Vagina (tissue), 2 donors: ENCODE data around the gene SMIM35. TPM values are rescaled to one million over a fixed set of nuclear protein-coding genes. Genes with fewer than 3 reads are reported as not detected.

Source experiments
- DNase-seq, 2 donors: peaks; one replicate each; pipeline ENCODE4 v3.0.0-alpha.2; 2017; ENCODE audit errors: extremely low spot score in 2 of 2
- H3K27ac ChIP-seq: fragments of 200-600 bp; sonication (generic); one replicate; pipeline ENCODE4 v1.5.1; 2019
- H3K27me3 ChIP-seq: fragments of 200-600 bp; sonication (generic); one replicate; pipeline ENCODE4 v1.5.1; 2019
- H3K36me3 ChIP-seq, 2 donors: fragments of 200-600 bp; sonication (generic); one replicate each; pipeline ENCODE4 v1.5.1; 2017 to 2019
- H3K4me1 ChIP-seq: fragments of 200-600 bp; sonication (generic); one replicate; pipeline ENCODE4 v1.5.1; 2019
- H3K4me3 ChIP-seq, 2 donors: fragments of 200-600 bp; sonication (generic); 1 replicate in 1 of 2; 2 replicates in 1 of 2; pipeline ENCODE4 v1.5.1; 2016 to 2019
- H3K9me3 ChIP-seq: fragments of 200-600 bp; sonication (generic); one replicate; pipeline ENCODE4 v1.5.1; 2019
- POLR2A ChIP-seq, 2 donors: fragments of 450-650 bp; IDR thresholded peaks; one replicate each; pipeline ENCODE4 v1.6.1; 2017; ENCODE audit warnings: antibody characterized with exemption in 2 of 2, mild to moderate bottlenecking in 2 of 2, moderate library complexity in 2 of 2
- POLR2AphosphoS5 ChIP-seq, 2 donors: sonication (generic); formaldehyde crosslinking; IDR thresholded peaks; one replicate each; pipeline ENCODE4 v1.9.0; 2017; ENCODE audit warnings: antibody characterized with exemption in 2 of 2, mild to moderate bottlenecking in 2 of 2, low read depth in 1 of 2; ENCODE audit not compliant: insufficient read depth in 1 of 2
- intact Hi-C: fragments of 100-400 bp; cut with DNase I; formaldehyde crosslinking; loops from one replicate; pipeline ENCODE4 v1.15.1; 2023
- total RNA-seq: library from RNA; depleted of rRNA; stranded (reverse); fragments of >200 nt; gene quantifications from one replicate; pipeline ENCODE4 v1.2.3, GENCODE V29; 2016
- TF ChIP-seq, protein P1 (sequence below), 3 experiments: fragments of 450-650 bp in 2 of 3; fragments of 200-600 bp in 1 of 3; sonication (generic) in 1 of 3; IDR thresholded peaks; one replicate each; pipeline ENCODE4 v1.5.1; 2017 to 2019; ENCODE audit warnings: antibody characterized with exemption in 3 of 3, mild to moderate bottlenecking in 2 of 3, moderate library complexity in 2 of 3

The SMIM35 gene
- total RNA-seq, 1 donor from 2014 or later: not detected

DNA sequence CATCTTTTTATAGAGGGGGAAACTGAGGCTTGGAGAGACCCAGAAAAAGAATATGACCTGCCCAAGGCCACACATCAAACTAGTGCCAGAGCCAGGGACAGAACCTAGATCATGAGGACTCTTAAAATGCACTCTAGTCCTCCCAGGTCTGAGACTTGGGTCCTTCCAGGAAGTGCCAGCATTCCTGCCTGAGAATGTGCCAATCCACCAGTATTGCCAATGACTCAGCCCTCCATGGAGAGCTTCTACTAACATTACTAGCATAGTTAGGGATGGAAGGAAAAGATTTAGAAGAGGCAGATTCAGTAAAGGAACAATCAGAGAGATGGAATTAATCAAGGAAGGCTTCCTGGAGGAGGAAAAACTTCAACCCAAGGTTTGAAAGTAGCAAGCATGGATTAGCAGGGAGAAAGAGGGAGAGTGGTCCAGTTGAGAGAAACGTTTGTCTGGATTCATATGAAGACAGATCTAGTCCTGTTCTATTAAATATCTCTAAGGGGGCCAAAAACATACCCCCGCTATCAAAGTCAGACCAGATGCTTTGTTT, 20.1 kb upstream of the SMIM35 start:
- H3K36me3 ChIP-seq: no peaks in the 10 kb centered on the region

DNA sequence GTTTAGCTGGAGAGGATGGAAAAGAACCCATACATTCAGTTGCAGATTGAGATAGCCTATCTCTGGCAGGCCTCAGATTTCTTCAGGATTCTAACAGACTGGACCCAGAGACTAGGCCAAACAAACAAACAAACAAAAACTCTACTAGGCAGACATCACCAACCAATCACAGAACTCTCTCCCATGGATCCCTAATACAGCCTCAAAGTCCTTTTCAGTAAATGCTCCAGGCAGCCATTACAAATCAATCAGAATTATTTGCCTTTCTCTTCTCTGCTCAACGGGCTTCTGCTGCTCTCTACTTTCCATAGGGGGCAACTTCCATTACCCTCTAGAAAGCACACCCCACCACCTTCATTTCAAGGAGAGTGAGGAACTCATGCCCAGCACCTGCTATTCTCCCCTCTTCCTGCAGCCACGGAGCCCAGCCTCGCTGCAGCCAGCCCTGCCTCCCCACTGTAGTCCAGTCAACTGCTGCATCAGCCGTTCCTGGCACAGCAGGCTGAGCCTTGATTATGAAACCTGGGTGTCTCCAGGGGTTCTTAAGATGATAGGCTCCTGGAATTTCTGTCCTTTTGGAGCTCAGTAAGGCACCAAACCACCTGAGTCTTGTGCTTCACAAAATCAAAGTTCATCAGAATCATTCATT, 19.0 kb upstream of the SMIM35 start:
- H3K9me3 ChIP-seq: no peaks in the 10 kb centered on the region
- intact Hi-C loops: no loop called here
- no peaks in the 10 kb centered on the region for H3K4me1 ChIP-seq
- H3K4me3 ChIP-seq: no peak overlapping the region
- H3K27me3 ChIP-seq: no peaks in the 10 kb centered on the region
- DNase-seq: no peak
- no peak for TF ChIP-seq POLR2AphosphoS5 (IDR thresholded peaks at IDR 0.05; ENCODE audit: insufficient read depth in 1 of 2, low read depth in 1 of 2)
- TF ChIP-seq POLR2A (IDR thresholded peaks at IDR 0.05): no peak
- TF ChIP-seq, protein P1, sequence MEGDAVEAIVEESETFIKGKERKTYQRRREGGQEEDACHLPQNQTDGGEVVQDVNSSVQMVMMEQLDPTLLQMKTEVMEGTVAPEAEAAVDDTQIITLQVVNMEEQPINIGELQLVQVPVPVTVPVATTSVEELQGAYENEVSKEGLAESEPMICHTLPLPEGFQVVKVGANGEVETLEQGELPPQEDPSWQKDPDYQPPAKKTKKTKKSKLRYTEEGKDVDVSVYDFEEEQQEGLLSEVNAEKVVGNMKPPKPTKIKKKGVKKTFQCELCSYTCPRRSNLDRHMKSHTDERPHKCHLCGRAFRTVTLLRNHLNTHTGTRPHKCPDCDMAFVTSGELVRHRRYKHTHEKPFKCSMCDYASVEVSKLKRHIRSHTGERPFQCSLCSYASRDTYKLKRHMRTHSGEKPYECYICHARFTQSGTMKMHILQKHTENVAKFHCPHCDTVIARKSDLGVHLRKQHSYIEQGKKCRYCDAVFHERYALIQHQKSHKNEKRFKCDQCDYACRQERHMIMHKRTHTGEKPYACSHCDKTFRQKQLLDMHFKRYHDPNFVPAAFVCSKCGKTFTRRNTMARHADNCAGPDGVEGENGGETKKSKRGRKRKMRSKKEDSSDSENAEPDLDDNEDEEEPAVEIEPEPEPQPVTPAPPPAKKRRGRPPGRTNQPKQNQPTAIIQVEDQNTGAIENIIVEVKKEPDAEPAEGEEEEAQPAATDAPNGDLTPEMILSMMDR (IDR thresholded peaks at IDR 0.05): no peak
- no peaks in the 10 kb centered on the region for H3K36me3 ChIP-seq
- no peak overlapping the region for H3K27ac ChIP-seq

More for the DNA sequence above, 20.1 kb upstream of the SMIM35 start:
- no peaks in the 10 kb centered on the region for H3K4me1 ChIP-seq
- intact Hi-C loops: no loop called here
- no peak for TF ChIP-seq POLR2A (IDR thresholded peaks at IDR 0.05)
- TF ChIP-seq, protein P1 (IDR thresholded peaks at IDR 0.05): no peak
- TF ChIP-seq POLR2AphosphoS5 (IDR thresholded peaks at IDR 0.05; ENCODE audit: insufficient read depth in 1 of 2, low read depth in 1 of 2): no peak
- no peaks in the 10 kb centered on the region for H3K9me3 ChIP-seq
- no peak overlapping the region for H3K27ac ChIP-seq
- no peak for DNase-seq
- H3K27me3 ChIP-seq: no peaks in the 10 kb centered on the region
- no peak overlapping the region for H3K4me3 ChIP-seq

DNA sequence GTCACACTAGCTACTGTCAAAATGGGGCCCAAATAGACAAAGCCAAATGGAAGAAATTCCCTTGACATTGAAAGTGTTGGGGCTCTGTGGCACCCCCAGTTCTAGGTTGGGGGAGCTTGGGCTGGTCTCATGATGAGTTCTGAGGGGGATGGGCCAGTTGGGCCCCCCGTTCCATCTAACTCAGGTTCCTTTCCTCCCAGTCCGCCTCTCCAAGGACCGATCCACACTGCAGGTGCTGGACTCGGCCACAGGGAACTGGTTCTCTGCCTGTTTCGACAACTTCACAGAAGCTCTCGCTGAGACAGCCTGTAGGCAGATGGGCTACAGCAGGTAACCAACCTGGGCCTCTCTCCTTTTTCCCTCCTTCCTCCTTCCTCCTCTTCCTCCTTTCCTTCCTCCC, 17.7 kb upstream of the SMIM35 start:
- Histone ChIP-seq H3K9me3 (no peaks in the 10 kb centered on the region), H3K27ac (no peak overlapping the region), H3K4me1 (no peaks in the 10 kb centered on the region), H3K36me3 (no peaks in the 10 kb centered on the region), H3K4me3 (no peak overlapping the region), H3K27me3 (no peaks in the 10 kb centered on the region)
- no peak for DNase-seq
- TF ChIP-seq POLR2A (IDR thresholded peaks at IDR 0.05) (no peak), POLR2AphosphoS5 (IDR thresholded peaks at IDR 0.05; ENCODE audit: insufficient read depth in 1 of 2, low read depth in 1 of 2) (no peak)
- TF ChIP-seq, protein P1 (IDR thresholded peaks at IDR 0.05): no peak
- intact Hi-C loops: no loop called here

DNA sequence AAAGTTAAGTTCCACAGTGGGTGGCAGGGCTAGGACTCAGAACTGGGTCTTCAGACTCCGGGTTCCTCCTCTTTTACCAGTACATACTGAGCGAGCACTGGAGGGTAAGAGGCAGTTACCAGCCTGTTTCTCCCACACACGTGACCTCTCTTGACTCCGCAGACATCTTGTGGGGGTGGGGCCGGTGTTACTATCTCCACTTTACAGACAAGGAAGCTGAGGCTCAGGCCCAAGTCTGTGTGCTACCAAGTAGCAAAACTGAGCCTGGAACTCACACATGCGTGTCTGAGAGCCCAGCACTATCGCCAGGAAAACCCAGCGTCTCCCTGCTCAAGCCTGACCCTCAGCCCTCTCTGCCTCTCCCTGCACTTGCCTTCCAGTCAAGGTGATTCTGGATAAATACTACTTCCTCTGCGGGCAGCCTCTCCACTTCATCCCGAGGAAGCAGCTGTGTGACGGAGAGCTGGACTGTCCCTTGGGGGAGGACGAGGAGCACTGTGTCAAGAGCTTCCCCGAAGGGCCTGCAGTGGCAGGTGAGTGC, 16.0 kb upstream of the SMIM35 start:
- no peak overlapping the region for H3K27ac ChIP-seq
- DNase-seq: no peak
- H3K4me1 ChIP-seq: no peaks in the 10 kb centered on the region
- no peaks in the 10 kb centered on the region for H3K9me3 ChIP-seq
- H3K27me3 ChIP-seq: no peaks in the 10 kb centered on the region
- no peaks in the 10 kb centered on the region for H3K36me3 ChIP-seq
- no peak for TF ChIP-seq POLR2AphosphoS5 (IDR thresholded peaks at IDR 0.05; ENCODE audit: insufficient read depth in 1 of 2, low read depth in 1 of 2)
- TF ChIP-seq POLR2A (IDR thresholded peaks at IDR 0.05): no peak
- TF ChIP-seq, protein P1 (IDR thresholded peaks at IDR 0.05): no peak
- intact Hi-C loops: no loop called here
- H3K4me3 ChIP-seq: no peak overlapping the region

DNA sequence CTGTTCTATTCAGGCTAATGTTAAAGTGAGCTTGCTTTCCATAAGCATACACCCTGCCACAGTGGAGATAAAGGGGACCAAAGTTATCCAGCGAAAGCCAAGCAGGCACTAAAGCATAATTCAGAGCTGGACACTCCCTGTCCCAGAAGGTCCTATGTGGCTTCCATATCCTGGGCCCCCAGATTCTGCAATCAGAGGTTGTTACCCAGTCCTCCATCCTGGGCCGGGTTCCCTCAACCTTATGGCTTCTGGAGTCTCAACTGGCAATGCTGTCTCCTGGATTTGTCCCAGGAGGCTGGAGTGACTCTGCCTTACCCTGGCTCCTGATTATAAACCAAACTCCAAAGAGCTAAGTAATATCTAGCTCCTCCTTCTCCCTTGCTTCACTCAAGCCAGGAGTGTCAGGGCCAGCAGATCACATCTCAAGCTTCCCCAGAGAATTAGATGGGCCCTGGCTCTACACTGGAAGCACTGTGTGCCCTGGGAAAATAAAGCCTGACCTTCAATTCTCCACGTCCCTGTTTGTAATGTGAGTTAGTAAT, 14.0 kb upstream of the SMIM35 start:
- Histone ChIP-seq H3K9me3 (no peaks in the 10 kb centered on the region), H3K27me3 (no peaks in the 10 kb centered on the region), H3K36me3 (no peaks in the 10 kb centered on the region), H3K4me3 (no peak overlapping the region), H3K27ac (no peak overlapping the region), H3K4me1 (no peaks in the 10 kb centered on the region)
- intact Hi-C loops: no loop called here
- TF ChIP-seq POLR2AphosphoS5 (IDR thresholded peaks at IDR 0.05; ENCODE audit: insufficient read depth in 1 of 2, low read depth in 1 of 2) (no peak), POLR2A (IDR thresholded peaks at IDR 0.05) (no peak)
- TF ChIP-seq, protein P1 (IDR thresholded peaks at IDR 0.05): no peak
- no peak for DNase-seq
